Measurements from ENCODE around the gene ZDHHC9. TPM values are rescaled to one million over a fixed set of nuclear protein-coding genes. Genes with fewer than 3 reads are reported as not detected.

The ZDHHC9 gene
- total RNA-seq, 1 donor from 2014 or later = 17.4 TPM

DNA sequence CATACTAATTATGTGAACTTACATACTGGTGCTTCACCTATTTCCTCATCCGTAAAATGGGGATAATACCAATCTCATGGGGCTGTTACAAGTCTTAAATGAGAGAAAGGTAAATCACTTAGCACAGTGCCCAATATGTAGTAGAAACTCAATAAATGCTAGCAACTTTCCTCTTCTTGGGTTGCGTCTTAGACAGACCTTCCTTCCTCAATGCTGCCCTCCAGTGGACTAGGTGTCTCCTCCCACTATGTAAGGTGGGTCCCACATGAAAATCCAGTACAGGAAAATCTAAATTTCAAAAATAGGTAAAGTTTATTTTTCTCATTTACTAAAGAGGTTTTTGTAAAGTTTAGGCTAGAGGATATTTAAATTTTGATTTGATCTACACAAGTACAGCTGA lies 20.6 kb downstream of the ZDHHC9 start:
- no peak for DNase-seq (ENCODE audit: low read depth, low spot score)

DNA sequence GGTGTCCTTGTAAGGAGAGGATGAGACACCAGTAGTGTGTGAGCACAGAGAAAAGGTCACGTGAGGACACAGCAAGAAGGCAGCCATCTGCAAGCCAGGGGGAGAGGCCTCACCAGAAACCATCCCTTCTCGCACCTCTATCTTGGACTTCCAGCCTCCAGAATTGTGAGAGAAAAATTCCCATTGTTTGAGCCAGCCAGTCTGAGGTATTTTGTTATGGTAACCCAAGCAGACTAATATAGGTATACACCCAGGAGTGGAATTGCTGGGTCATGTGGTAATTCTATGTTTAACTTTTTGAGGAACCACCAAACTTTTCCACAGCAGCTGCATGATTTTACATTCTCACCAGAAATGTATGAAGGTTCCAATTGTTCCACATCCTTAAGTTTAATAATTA lies 25.6 kb downstream of the ZDHHC9 start:
- DNase-seq (ENCODE audit: low read depth, low spot score) = no peak

GRCh38 chrX:129813662-129814368 lies 29.9 kb downstream of the ZDHHC9 start:
- DNase-seq (ENCODE audit: low read depth, low spot score) = no peak

GRCh38 chrX:129808829-129809796 lies 34.6 kb downstream of the ZDHHC9 start:
- no peak for DNase-seq (ENCODE audit: low read depth, low spot score)

DNA sequence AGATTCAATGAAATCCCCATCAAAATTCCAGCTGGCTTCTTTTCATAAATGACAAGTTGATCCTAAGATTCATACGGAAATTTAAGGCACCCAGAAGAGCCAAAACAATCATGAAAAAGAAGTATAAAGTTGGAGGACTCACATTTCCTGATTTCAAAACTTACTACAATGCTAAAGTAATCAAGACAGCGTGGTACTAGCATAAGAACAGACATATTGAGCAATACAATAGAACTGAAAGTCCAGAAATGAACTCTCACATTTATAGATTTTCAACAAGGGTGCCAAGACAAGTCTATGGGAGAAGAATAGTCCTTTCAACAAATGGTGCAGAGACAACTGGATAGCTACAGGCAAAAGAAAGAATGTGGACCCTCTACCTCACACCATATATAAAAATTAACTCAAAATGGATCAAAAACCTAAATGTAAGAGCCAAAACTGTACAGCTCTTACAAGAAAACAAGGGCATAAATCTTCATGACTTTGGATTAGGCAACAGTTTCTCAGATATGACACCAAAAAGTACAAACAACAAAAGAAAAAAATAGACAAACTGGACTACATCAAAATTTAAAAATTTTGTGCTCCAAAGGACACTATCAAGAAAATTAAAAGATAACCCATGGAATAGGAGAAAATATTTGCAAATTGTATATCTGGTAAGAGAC lies 35.4 kb downstream of the ZDHHC9 start:
- no peak for DNase-seq (ENCODE audit: low read depth, low spot score)

GRCh38 chrX:129804806-129805205 lies 38.9 kb downstream of the ZDHHC9 start:
- no peak for DNase-seq (ENCODE audit: low read depth, low spot score)

GRCh38 chrX:129802863-129803262 lies 40.8 kb downstream of the ZDHHC9 start:
- no peak for DNase-seq (ENCODE audit: low read depth, low spot score)

DNA sequence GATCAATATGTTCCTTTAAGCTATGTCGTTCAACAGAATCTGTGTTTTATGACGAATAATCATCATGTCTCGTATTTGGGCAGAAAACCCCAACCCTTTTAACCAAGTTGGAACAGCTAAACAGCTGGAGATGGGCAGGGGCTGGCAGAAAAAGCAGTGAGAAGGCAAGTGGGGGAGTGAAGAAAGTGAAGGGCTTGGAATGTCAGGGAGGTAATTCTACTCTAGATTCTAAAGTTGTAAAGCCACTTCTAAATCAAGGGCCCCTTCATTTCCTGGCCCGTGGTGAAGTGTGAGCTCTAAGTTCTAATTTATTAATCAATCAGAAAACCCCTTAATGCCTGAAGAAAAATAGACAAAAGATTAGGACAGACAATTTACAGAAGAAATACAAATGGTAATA lies 43.5 kb downstream of the ZDHHC9 start:
- no peak for DNase-seq (ENCODE audit: low read depth, low spot score)

- no peak for DNase-seq (ENCODE audit: low read depth, low spot score)
Observed at GRCh38 chrX:129798888-129799287, 44.8 kb downstream of the ZDHHC9 start.

- DNase-seq (ENCODE audit: low read depth, low spot score) = no peak
Observed at GRCh38 chrX:129798456-129798855, 45.2 kb downstream of the ZDHHC9 start.

- no peak for DNase-seq (ENCODE audit: low read depth, low spot score)
Observed at GRCh38 chrX:129797251-129797906, 46.3 kb downstream of the ZDHHC9 start.

DNA sequence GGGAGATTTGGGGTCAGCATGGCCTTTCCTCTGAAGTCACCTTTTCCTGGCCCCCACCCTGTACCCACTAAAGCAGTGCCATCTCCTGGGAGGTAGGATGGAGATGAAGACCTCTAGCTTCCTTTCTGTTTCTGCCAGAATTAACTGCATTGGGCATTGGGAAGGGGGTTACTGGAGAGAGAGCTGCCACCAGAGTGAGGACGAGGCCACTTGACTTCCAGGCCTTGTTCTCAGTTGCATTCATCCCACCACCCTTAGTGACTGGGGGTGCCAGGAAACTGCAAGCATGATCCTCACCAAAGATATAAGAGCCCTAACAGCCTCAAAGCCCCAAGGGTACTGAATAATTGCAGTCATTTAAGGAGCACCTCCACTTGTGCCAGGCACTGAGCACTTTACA lies 48.1 kb downstream of the ZDHHC9 start:
- DNase-seq (ENCODE audit: low read depth, low spot score) = no peak

DNA sequence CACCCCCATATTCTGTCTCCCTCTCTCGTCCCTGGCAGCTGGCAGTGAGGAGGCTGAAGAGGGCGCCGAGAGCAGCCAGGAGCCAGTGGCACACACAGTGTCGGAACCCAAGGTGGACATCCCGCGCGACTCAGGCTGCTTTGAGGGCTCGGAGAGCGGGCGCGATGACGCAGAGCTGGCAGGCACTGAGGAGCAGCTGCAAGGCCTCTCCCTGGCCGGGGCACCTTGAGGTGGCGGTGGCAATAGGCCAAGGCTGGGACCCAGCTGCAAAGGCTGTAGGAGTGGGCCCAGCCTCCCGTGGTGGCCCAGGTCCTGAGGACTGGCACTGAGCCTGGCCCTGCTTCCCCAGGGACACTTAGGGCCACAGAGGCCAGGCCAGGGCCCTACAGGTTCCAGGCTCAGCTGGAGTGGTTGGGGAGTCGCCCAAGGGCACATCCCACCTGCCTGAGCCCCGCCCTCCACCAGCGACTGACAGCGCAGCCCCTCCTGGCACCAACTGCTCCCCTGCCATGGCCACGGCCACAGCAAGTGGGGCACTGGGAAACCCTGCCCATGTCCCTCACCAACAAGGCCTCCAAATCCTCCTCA lies 50.0 kb downstream of the ZDHHC9 start:
- DNase-seq (ENCODE audit: low read depth, low spot score) = no peak

DNA sequence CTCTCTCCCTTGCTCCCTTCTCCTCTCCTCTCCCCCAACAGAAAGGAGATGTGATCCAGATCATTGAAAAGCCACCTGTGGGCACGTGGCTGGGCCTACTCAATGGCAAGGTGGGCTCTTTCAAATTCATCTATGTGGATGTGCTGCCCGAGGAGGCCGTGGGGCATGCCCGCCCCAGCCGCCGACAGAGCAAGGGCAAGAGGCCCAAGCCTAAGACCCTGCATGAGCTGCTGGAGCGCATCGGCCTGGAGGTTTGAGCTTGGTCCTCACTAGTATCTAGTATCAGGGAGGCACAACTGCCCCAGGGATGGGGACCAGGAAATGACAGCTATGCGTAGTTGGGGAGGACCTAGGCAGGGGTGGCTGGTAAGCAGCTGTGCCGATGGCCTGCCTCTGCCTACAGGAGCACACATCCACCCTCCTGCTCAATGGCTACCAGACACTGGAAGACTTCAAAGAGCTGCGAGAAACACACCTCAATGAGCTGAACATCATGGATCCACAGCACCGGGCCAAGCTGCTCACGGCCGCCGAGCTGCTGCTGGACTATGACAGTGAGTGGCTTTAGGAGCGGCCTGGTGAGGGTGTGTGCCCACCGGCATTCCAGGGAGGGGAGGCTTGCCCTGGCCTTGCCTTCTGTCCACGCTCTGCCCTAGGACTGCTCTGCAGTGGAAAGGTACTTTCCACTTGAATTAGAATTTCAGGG lies 50.9 kb downstream of the ZDHHC9 start:
- no peak for DNase-seq (ENCODE audit: low read depth, low spot score)

- no peak for DNase-seq (ENCODE audit: low read depth, low spot score)
Observed at GRCh38 chrX:129791961-129792570, 51.6 kb downstream of the ZDHHC9 start.

DNA sequence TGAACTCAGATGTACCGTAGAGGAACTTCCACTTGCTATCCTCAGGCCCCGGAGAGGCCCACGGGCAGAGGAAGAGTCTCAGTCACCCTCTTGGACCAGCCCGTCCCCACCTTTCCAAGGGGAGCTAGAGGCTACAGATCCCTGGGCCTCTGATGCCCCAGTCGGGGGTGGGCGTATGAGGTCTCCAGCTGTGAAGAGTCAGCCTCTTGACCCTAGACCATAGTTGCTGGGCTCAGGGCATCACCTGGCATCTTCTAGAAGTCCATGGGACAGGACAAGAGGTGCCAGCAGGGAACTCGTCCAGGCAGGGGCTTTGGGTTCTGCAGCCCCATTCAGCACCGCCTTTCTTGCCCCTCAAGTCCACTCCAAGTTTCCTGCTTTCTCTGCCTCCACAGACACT lies 52.4 kb downstream of the ZDHHC9 start:
- DNase-seq (ENCODE audit: low read depth, low spot score) = no peak

DNA sequence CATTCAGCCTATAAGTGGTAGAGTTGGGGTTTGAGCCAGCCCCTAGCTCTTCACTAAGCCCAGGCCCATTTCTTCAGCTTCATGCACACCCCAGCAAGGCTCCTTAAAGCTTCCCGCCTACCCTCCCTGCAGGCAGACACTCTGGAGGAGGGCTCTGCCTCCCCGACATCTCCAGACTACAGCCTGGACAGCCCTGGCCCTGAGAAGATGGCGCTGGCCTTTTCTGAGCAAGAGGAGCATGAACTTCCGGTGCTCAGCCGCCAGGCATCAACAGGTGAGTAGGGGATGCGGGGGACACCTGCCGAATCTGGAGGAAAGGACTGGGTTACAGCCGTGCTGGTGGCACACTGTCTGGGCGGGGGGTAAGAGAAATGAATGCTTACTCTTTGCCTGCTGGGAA lies 52.9 kb downstream of the ZDHHC9 start:
- no peak for DNase-seq (ENCODE audit: low read depth, low spot score)

DNA sequence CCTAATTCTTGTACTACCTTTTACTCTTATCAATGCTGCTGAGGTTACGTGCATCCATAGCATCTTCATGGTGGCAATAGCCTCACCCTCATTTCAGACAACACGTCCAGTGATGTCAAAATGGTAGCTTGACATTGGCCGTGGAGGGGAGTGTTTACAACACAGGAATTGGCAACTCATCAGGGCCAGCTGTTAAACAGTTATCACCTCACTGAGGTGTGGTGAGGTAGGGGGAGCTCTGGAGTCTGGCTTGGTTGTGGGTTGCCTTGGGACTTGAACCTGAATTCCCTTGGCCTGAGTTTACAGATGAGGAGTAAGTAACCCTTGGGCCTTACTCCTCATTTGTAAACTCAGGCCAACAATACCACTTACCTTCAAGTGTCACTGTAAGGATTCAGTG lies 53.5 kb downstream of the ZDHHC9 start:
- no peak for DNase-seq (ENCODE audit: low read depth, low spot score)

- DNase-seq (ENCODE audit: low read depth, low spot score) = no peak
Observed at GRCh38 chrX:129788527-129788926, 55.2 kb downstream of the ZDHHC9 start.
